ENCODE results near the gene PAQR5. TPM values are rescaled to one million over a fixed set of nuclear protein-coding genes. Genes with fewer than 3 reads are reported as not detected.

The PAQR5 gene
- total and polyA plus RNA-seq, 9 of the 15 experiments (the other 6 are each of a cell fraction or from before 2014, with no cell fraction given) = 0.04 to 0.08 TPM; not detected in 7

- in situ Hi-C loops (cut with MboI) (no loop called here), intact Hi-C loops (cut with micrococcal nuclease) (loop anchor here (10.0 kb wide), 1 partner anchor 95 kb away; no protein-coding TSS in a partner anchor)
- Histone ChIP-seq H3K27ac (ENCODE audit: extremely low read depth, low read depth, low read length) (no peak overlapping the region), H2AFZ (ENCODE audit: low read depth, low read length) (no peak overlapping the region), H3K4me2 (ENCODE audit: insufficient read depth, low read length) (no peak overlapping the region), H3K9me1 (ENCODE audit: control insufficient read depth, insufficient read depth, low read length) (no peaks in the 10 kb centered on the region), H3K4me3 (no peak overlapping the region), H3K36me3 (ENCODE audit: control insufficient read depth, insufficient read depth, low read length) (no peaks in the 10 kb centered on the region), H3K4me1 (replicated peaks in 1 of 2; ENCODE audit: control insufficient read depth in 2 of 2, insufficient read depth in 2 of 2, low read length in 2 of 2) (peaks cover 2 to 11% of the 10 kb centered on the region in 2 experiments; a peak in 4 of 5 replicates), H3K9ac (ENCODE audit: insufficient read depth in 1 of 2, low read depth in 2 of 2, low read length in 2 of 2) (no peak overlapping the region), H3K9me3 (replicated peaks; ENCODE audit: control insufficient read depth, insufficient read depth, low read depth, low read length) (no peaks in the 10 kb centered on the region), H4K20me1 (replicated peaks; ENCODE audit: control insufficient read depth, insufficient read depth, low read length) (no peaks in the 10 kb centered on the region; the same call in 1 of the 2 replicates), H3K79me2 (ENCODE audit: control insufficient read depth, insufficient read depth, low read length) (no peaks in the 10 kb centered on the region), H3K27me3 (ENCODE audit: control insufficient read depth in 2 of 2, insufficient read depth in 2 of 2, low read length in 2 of 2) (peaks cover 31 to 52% of the 10 kb centered on the region in 2 experiments; a peak in 4 of 5 replicates)
- WGBS (ENCODE audit: insufficient coverage, low coverage, missing lambda C conversion rate) = 5% methylated on average over 9 of the region's 9 CpGs
- ATAC-seq (no peak), DNase-seq (ENCODE audit: extremely low read depth in 1 of 4, low spot score in 3 of 4) (no peak), FAIRE-seq (no peak)
- no TSS peak for BruUV-seq (replicated peaks)
- ChIA-PET POLR2A (interaction anchor here (0.9 kb wide), 1 partner anchor 10 kb away, joined by 4 read pairs; no protein-coding TSS in a partner anchor), CTCF (ENCODE audit: low intra/inter-chr PET ratio) (no interaction called here)
- TF ChIP-seq JUN (IDR thresholded peaks at IDR 0.05; ENCODE audit: borderline replicate concordance, low read depth, low read length) (no peak), JUN (CRISPR knock-in tag; IDR thresholded peaks at IDR 0.05; ENCODE audit: borderline replicate concordance) (no peak), HMG20B (CRISPR knock-in tag; IDR thresholded peaks at IDR 0.05) (no peak), HNRNPL (IDR thresholded peaks at IDR 0.05; ENCODE audit: low read depth, low read length) (no peak), ZNF717 (CRISPR knock-in tag; IDR thresholded peaks at IDR 0.05) (no peak)
- TF ChIP-seq, protein P1, sequence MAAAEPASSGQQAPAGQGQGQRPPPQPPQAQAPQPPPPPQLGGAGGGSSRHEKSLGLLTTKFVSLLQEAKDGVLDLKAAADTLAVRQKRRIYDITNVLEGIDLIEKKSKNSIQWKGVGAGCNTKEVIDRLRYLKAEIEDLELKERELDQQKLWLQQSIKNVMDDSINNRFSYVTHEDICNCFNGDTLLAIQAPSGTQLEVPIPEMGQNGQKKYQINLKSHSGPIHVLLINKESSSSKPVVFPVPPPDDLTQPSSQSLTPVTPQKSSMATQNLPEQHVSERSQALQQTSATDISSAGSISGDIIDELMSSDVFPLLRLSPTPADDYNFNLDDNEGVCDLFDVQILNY (CRISPR knock-in tag; IDR thresholded peaks at IDR 0.05) = no peak
- TF ChIP-seq, protein P2, sequence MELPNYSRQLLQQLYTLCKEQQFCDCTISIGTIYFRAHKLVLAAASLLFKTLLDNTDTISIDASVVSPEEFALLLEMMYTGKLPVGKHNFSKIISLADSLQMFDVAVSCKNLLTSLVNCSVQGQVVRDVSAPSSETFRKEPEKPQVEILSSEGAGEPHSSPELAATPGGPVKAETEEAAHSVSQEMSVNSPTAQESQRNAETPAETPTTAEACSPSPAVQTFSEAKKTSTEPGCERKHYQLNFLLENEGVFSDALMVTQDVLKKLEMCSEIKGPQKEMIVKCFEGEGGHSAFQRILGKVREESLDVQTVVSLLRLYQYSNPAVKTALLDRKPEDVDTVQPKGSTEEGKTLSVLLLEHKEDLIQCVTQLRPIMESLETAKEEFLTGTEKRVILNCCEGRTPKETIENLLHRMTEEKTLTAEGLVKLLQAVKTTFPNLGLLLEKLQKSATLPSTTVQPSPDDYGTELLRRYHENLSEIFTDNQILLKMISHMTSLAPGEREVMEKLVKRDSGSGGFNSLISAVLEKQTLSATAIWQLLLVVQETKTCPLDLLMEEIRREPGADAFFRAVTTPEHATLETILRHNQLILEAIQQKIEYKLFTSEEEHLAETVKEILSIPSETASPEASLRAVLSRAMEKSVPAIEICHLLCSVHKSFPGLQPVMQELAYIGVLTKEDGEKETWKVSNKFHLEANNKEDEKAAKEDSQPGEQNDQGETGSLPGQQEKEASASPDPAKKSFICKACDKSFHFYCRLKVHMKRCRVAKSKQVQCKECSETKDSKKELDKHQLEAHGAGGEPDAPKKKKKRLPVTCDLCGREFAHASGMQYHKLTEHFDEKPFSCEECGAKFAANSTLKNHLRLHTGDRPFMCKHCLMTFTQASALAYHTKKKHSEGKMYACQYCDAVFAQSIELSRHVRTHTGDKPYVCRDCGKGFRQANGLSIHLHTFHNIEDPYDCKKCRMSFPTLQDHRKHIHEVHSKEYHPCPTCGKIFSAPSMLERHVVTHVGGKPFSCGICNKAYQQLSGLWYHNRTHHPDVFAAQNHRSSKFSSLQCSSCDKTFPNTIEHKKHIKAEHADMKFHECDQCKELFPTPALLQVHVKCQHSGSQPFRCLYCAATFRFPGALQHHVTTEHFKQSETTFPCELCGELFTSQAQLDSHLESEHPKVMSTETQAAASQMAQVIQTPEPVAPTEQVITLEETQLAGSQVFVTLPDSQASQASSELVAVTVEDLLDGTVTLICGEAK (IDR thresholded peaks at IDR 0.05) = no peak
- TF ChIP-seq, protein P2 (CRISPR knock-in tag; IDR thresholded peaks at IDR 0.05) = no peak
Measured at GRCh38 chr15:69299943-69300588, 1.4 kb downstream of the PAQR5 start.
